ENCODE data around the gene NTRK3. TPM values are rescaled to one million over a fixed set of nuclear protein-coding genes. Genes with fewer than 3 reads are reported as not detected.

NTRK3 gene
- total and polyA plus RNA-seq, 2 of the 13 experiments (the other 11 are each of a cell fraction or from before 2014, with no cell fraction given) = not detected

- CTCF ChIA-PET (ENCODE audit: low intra/inter-chr PET ratio, low total read pairs) = no interaction called here
- POLR2A ChIA-PET = no interaction called here
- no peak overlapping the region for H2AFZ ChIP-seq (ENCODE audit: low read length)
- H3K27me3 ChIP-seq (ENCODE audit: control insufficient read depth in 1 of 2, insufficient read depth in 2 of 2, low read length in 2 of 2) = no peaks in the 10 kb centered on the region
- H3K79me2 ChIP-seq (ENCODE audit: insufficient read depth, low read length) = no peaks in the 10 kb centered on the region
- no peak overlapping the region for H3K4me2 ChIP-seq (ENCODE audit: low read depth, low read length)
- H3K9me3 ChIP-seq (ENCODE audit: low read length) = no peaks in the 10 kb centered on the region
- DNase-seq (ENCODE audit: low spot score) (no peak), FAIRE-seq (no peak), ATAC-seq (no peak)
- H4K20me1 ChIP-seq (ENCODE audit: insufficient read depth, low read length) = no peaks in the 10 kb centered on the region
- in situ Hi-C loops (cut with HindIII; ENCODE audit: extremely low pct_ligation_motif_present, low pct_unique_long_range_greater_than_20kb) = no loop called here
- BruUV-seq (replicated peaks) = no TSS peak
- intact Hi-C loops (cut with micrococcal nuclease; ENCODE audit: unreplicated experiment) = no loop called here
- no peak overlapping the region for H3K9ac ChIP-seq (ENCODE audit: insufficient read depth, low read depth, low read length)
- 0% methylated on average over 3 of the region's 3 CpGs for WGBS (ENCODE audit: low lambda C conversion rate)
- no peak overlapping the region for H3K27ac ChIP-seq (ENCODE audit: extremely low read length, insufficient read depth, low read length)
- H3K4me1 ChIP-seq (ENCODE audit: insufficient read depth, low read length) = no peaks in the 10 kb centered on the region
- H3K4me3 ChIP-seq (replicated peaks in 1 of 3; ENCODE audit: insufficient read depth in 1 of 3, low read depth in 2 of 3, low read length in 3 of 3) = no peak overlapping the region
- H3K36me3 ChIP-seq (replicated peaks in 1 of 2; ENCODE audit: control insufficient read depth in 1 of 2, insufficient read depth in 2 of 2, low read length in 2 of 2) = no peaks in the 10 kb centered on the region
- TF ChIP-seq FOXA3 (CRISPR knock-in tag; IDR thresholded peaks at IDR 0.05) = no peak
- no peak for TF ChIP-seq KAT2B (IDR thresholded peaks at IDR 0.05; ENCODE audit: borderline replicate concordance, low read depth, low read length)
- no peak for TF ChIP-seq IKZF5 (CRISPR knock-in tag; IDR thresholded peaks at IDR 0.05)
- TF ChIP-seq TIGD3 (CRISPR knock-in tag; IDR thresholded peaks at IDR 0.05; ENCODE audit: borderline replicate concordance) = no peak
- no peak for TF ChIP-seq FOSL2 (CRISPR knock-in tag; IDR thresholded peaks at IDR 0.05)
- TF ChIP-seq ZBTB37 (CRISPR knock-in tag; IDR thresholded peaks at IDR 0.05) = no peak
- no peak for TF ChIP-seq E2F1 (CRISPR knock-in tag; IDR thresholded peaks at IDR 0.05)
- no peak for TF ChIP-seq SKIL (CRISPR knock-in tag; IDR thresholded peaks at IDR 0.05; ENCODE audit: borderline replicate concordance)
- no peak for TF ChIP-seq ISL2 (CRISPR knock-in tag; IDR thresholded peaks at IDR 0.05)
Measured at GRCh38 chr15:88080616-88081015, 175.9 kb downstream of the NTRK3 start.
